ENCODE results near the gene MTCL1. TPM values are rescaled to one million over a fixed set of nuclear protein-coding genes. Genes with fewer than 3 reads are reported as not detected.

The MTCL1 gene
- total and polyA plus RNA-seq, 4 donors, result 1.3 to 12.4 (median 3.7) TPM

GRCh38 chr18:8792688-8793316 is 87.4 kb downstream of the MTCL1 start:
- no peak for TF ChIP-seq CTCF (IDR thresholded peaks at IDR 0.05; ENCODE audit: control extremely low read depth, extremely low read depth)
- Histone ChIP-seq H3K9me3 (ENCODE audit: control insufficient read depth in 4 of 4, insufficient read depth in 3 of 4, low read length in 3 of 4) (no peaks in the 10 kb centered on the region), H3K27ac (ENCODE audit: low read depth in 1 of 2, low read length in 1 of 2) (no peak overlapping the region), H3K4me1 (ENCODE audit: control insufficient read depth in 5 of 5, insufficient read depth in 5 of 5, low read length in 5 of 5) (peaks cover 0 to 8% (median 0%) of the 10 kb centered on the region in 5 donors), H3K36me3 (ENCODE audit: control insufficient read depth in 4 of 4, insufficient read depth in 4 of 4, low read length in 4 of 4) (no peaks in the 10 kb centered on the region), H3K9ac (ENCODE audit: insufficient read depth in 1 of 2, low read length in 2 of 2) (no peak overlapping the region), H3K27me3 (ENCODE audit: control insufficient read depth in 3 of 3, insufficient read depth in 3 of 3, low read length in 2 of 3) (no peaks in the 10 kb centered on the region), H3K4me3 (no peak overlapping the region)
- DNase-seq (no peak), ATAC-seq (ENCODE audit: insufficient read depth, low FRiP score) (no peak)
- 92% methylated on average over 16 of the region's 16 CpGs for WGBS, 2 donors

- H3K9me3 ChIP-seq (ENCODE audit: control insufficient read depth in 4 of 4, insufficient read depth in 3 of 4, low read length in 3 of 4), result no peaks in the 10 kb centered on the region
- peaks cover 0 to 7% (median 0%) of the 10 kb centered on the region in 5 donors for H3K4me1 ChIP-seq (ENCODE audit: control insufficient read depth in 5 of 5, insufficient read depth in 5 of 5, low read length in 5 of 5)
- H3K9ac ChIP-seq (ENCODE audit: insufficient read depth in 1 of 2, low read length in 2 of 2), result no peak overlapping the region
- H3K4me3 ChIP-seq, result no peak overlapping the region
- TF ChIP-seq CTCF (IDR thresholded peaks at IDR 0.05; ENCODE audit: control extremely low read depth, extremely low read depth), result no peak
- H3K36me3 ChIP-seq (ENCODE audit: control insufficient read depth in 4 of 4, insufficient read depth in 4 of 4, low read length in 4 of 4), result no peaks in the 10 kb centered on the region
- ATAC-seq (ENCODE audit: insufficient read depth, low FRiP score), result no peak
- no peak overlapping the region for H3K27ac ChIP-seq (ENCODE audit: low read depth in 1 of 2, low read length in 1 of 2)
- H3K27me3 ChIP-seq (ENCODE audit: control insufficient read depth in 3 of 3, insufficient read depth in 3 of 3, low read length in 2 of 3), result no peaks in the 10 kb centered on the region
- 89 to 93% methylated on average over 13 of the region's 13 CpGs for WGBS, 2 donors
- DNase-seq, result no peak
Observed at GRCh38 chr18:8793445-8794155, 88.2 kb downstream of the MTCL1 start.

GRCh38 chr18:8794156-8794933 is 89.0 kb downstream of the MTCL1 start:
- ATAC-seq (ENCODE audit: insufficient read depth, low FRiP score) (no peak), DNase-seq (no peak)
- TF ChIP-seq CTCF (IDR thresholded peaks at IDR 0.05; ENCODE audit: control extremely low read depth, extremely low read depth), result no peak
- H3K9ac ChIP-seq (ENCODE audit: insufficient read depth in 1 of 2, low read length in 2 of 2), result no peak overlapping the region
- peaks cover 0 to 7% (median 0%) of the 10 kb centered on the region in 5 donors for H3K4me1 ChIP-seq (ENCODE audit: control insufficient read depth in 5 of 5, insufficient read depth in 5 of 5, low read length in 5 of 5)
- WGBS, 2 donors, result 84 to 90% methylated on average over 12 of the region's 12 CpGs
- no peaks in the 10 kb centered on the region for H3K27me3 ChIP-seq (ENCODE audit: control insufficient read depth in 3 of 3, insufficient read depth in 3 of 3, low read length in 2 of 3)
- H3K36me3 ChIP-seq (ENCODE audit: control insufficient read depth in 4 of 4, insufficient read depth in 4 of 4, low read length in 4 of 4), result no peaks in the 10 kb centered on the region
- H3K27ac ChIP-seq (ENCODE audit: low read depth in 1 of 2, low read length in 1 of 2), result no peak overlapping the region
- H3K4me3 ChIP-seq, result no peak overlapping the region
- H3K9me3 ChIP-seq (ENCODE audit: control insufficient read depth in 4 of 4, insufficient read depth in 3 of 4, low read length in 3 of 4), result no peaks in the 10 kb centered on the region

Data from lung (tissue), 12 donors.